Measurements from ENCODE around the gene CFAP54.

CFAP54 gene

DNA sequence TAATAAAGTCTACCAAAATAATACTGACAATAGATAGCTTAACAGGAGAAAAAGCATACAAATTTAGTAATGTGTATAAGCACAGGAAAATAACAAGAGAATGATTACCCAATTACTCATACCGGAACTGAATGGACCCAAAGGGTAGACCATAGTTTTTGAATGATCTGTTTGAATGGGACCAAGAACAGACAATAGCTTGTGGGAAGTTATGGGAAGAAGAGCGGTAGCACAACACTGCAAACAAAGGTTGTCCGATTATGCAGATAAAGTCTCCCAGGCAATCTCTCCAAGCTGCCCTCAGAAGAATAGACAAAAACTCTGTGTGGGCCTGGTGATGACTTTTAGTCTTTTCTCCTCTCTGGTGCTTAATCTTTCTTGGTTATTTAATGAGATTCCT lies 321.1 kb downstream of the CFAP54 start:
- Histone ChIP-seq H3K9ac (no peak overlapping the region), H2AFZ (ENCODE audit: low read depth) (no peak overlapping the region), H3K4me3 (IDR thresholded peaks at IDR 0.05; ENCODE audit: insufficient read depth, low read depth, low read length) (no peak overlapping the region), H3K27me3 (ENCODE audit: insufficient read depth, low read depth) (no peaks in the 10 kb centered on the region), H4K20me1 (ENCODE audit: insufficient read depth) (no peaks in the 10 kb centered on the region), H3K27ac (no peak overlapping the region), H3K36me3 (ENCODE audit: insufficient read depth) (no peaks in the 10 kb centered on the region), H3K79me2 (ENCODE audit: insufficient read depth, low read depth) (no peaks in the 10 kb centered on the region), H3K4me2 (no peak overlapping the region), H3K4me1 (ENCODE audit: low read depth, poor library complexity, severe bottlenecking) (peaks cover 14% of the 10 kb centered on the region)
- TF ChIP-seq, protein P1, sequence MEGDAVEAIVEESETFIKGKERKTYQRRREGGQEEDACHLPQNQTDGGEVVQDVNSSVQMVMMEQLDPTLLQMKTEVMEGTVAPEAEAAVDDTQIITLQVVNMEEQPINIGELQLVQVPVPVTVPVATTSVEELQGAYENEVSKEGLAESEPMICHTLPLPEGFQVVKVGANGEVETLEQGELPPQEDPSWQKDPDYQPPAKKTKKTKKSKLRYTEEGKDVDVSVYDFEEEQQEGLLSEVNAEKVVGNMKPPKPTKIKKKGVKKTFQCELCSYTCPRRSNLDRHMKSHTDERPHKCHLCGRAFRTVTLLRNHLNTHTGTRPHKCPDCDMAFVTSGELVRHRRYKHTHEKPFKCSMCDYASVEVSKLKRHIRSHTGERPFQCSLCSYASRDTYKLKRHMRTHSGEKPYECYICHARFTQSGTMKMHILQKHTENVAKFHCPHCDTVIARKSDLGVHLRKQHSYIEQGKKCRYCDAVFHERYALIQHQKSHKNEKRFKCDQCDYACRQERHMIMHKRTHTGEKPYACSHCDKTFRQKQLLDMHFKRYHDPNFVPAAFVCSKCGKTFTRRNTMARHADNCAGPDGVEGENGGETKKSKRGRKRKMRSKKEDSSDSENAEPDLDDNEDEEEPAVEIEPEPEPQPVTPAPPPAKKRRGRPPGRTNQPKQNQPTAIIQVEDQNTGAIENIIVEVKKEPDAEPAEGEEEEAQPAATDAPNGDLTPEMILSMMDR (conservative IDR thresholded peaks at IDR 0.05; ENCODE audit: low read depth, low read length): no peak

DNA sequence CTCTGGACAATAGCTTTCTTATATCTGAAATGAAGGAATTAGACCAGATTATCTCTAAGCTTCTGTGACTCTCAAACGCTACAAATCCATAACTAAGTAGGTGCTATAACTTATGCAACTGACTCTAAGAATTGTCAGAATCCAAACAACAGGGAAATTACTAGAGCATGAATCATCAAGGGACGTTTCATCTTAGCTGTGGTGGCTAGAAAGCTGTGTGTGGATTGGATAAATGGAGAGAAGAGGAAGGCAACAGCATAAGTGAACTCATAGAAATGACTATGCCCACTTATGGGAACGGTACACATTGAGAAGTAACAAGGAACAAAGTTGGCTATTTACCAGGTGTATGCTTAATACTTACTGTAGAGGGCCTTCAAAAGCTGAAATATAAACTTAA lies 321.7 kb downstream of the CFAP54 start:
- TF ChIP-seq, protein P1 (conservative IDR thresholded peaks at IDR 0.05; ENCODE audit: low read depth, low read length): no peak
- H2AFZ ChIP-seq (ENCODE audit: low read depth): no peak overlapping the region
- no peak overlapping the region for H3K9ac ChIP-seq
- peaks cover 14% of the 10 kb centered on the region for H3K4me1 ChIP-seq (ENCODE audit: low read depth, poor library complexity, severe bottlenecking)
- H3K36me3 ChIP-seq (ENCODE audit: insufficient read depth): no peaks in the 10 kb centered on the region
- H4K20me1 ChIP-seq (ENCODE audit: insufficient read depth): no peaks in the 10 kb centered on the region
- H3K79me2 ChIP-seq (ENCODE audit: insufficient read depth, low read depth): no peaks in the 10 kb centered on the region
- H3K4me3 ChIP-seq (IDR thresholded peaks at IDR 0.05; ENCODE audit: insufficient read depth, low read depth, low read length): no peak overlapping the region
- no peak overlapping the region for H3K27ac ChIP-seq
- H3K4me2 ChIP-seq: no peak overlapping the region
- no peaks in the 10 kb centered on the region for H3K27me3 ChIP-seq (ENCODE audit: insufficient read depth, low read depth)

DNA sequence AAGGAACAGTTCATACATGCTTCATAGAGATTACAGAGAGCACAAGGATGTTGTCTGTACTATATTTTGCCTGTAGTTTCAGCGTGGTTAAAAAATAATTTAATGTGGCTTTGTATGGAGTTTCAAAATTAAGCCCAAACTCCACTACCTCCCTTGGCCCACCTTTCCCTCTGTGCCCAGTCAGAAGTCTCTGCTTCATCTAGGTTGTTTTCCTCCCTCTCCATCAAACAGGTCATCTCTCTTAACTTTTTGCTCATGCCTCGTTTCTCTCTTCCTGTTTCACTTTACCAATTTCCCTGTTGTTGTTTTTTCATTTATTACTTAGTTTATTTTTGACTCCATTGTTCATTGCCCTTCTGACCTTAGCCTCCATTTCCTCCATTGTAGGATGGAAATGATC lies 322.8 kb downstream of the CFAP54 start:
- Histone ChIP-seq H3K4me1 (ENCODE audit: low read depth, poor library complexity, severe bottlenecking) (peaks cover 14% of the 10 kb centered on the region), H3K4me3 (IDR thresholded peaks at IDR 0.05; ENCODE audit: insufficient read depth, low read depth, low read length) (no peak overlapping the region), H3K79me2 (ENCODE audit: insufficient read depth, low read depth) (no peaks in the 10 kb centered on the region), H4K20me1 (ENCODE audit: insufficient read depth) (no peaks in the 10 kb centered on the region), H3K4me2 (no peak overlapping the region), H3K27me3 (ENCODE audit: insufficient read depth, low read depth) (no peaks in the 10 kb centered on the region), H3K9ac (no peak overlapping the region), H3K36me3 (ENCODE audit: insufficient read depth) (no peaks in the 10 kb centered on the region), H3K27ac (no peak overlapping the region), H2AFZ (ENCODE audit: low read depth) (no peak overlapping the region)
- TF ChIP-seq, protein P1 (conservative IDR thresholded peaks at IDR 0.05; ENCODE audit: low read depth, low read length): no peak

DNA sequence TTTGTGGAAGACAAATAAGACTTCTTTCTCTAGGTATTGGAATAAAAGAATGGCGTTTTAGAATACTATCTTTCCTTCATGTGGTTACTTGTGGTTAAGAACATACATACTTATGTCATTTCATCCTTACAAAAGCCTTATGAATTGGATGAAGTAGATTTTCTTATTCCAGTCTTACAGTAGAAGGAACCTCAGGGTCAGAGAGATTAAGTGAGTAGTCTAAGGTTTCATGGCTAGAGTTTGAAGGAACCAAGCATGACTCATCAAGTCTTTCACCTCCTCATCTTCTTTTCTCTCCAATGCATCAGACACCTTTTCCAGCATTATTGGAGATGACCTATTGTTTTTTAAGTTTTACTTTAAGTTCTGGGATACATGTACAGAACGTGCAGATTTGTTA lies 324.8 kb downstream of the CFAP54 start:
- no peak overlapping the region for H3K4me3 ChIP-seq (IDR thresholded peaks at IDR 0.05; ENCODE audit: insufficient read depth, low read depth, low read length)
- TF ChIP-seq, protein P1 (conservative IDR thresholded peaks at IDR 0.05; ENCODE audit: low read depth, low read length): no peak
- H2AFZ ChIP-seq (ENCODE audit: low read depth): no peak overlapping the region

More for the DNA sequence above, 324.8 kb downstream of the CFAP54 start:
- H3K27me3 ChIP-seq (ENCODE audit: insufficient read depth, low read depth): no peaks in the 10 kb centered on the region
- no peaks in the 10 kb centered on the region for H3K79me2 ChIP-seq (ENCODE audit: insufficient read depth, low read depth)
- H4K20me1 ChIP-seq (ENCODE audit: insufficient read depth): no peaks in the 10 kb centered on the region
- H3K36me3 ChIP-seq (ENCODE audit: insufficient read depth): no peaks in the 10 kb centered on the region
- H3K9ac ChIP-seq: no peak overlapping the region
- H3K27ac ChIP-seq: no peak overlapping the region
- H3K4me1 ChIP-seq (ENCODE audit: low read depth, poor library complexity, severe bottlenecking): peaks cover 13% of the 10 kb centered on the region
- no peak overlapping the region for H3K4me2 ChIP-seq
